Fibroblast of mammary gland (primary cell): ENCODE measurements around the gene KCNT1.

Experiments used
- DNase-seq: peaks from one replicate; pipeline ENCODE4 v3.0.0-alpha.2; 2010; ENCODE audit warnings: low read depth
- H3K4me3 ChIP-seq: 2 replicates; pipeline ENCODE4 v1.5.1; 2011; ENCODE audit warnings: low read depth, mild to moderate bottlenecking, low read length, moderate library complexity; ENCODE audit not compliant: control insufficient read depth
- CTCF ChIP-seq: conservative IDR thresholded peaks from 2 replicates; pipeline ENCODE4 v1.5.1; 2011; ENCODE audit warnings: low read depth, low read length, inconsistent platforms; ENCODE audit not compliant: control insufficient read depth, insufficient read depth

The KCNT1 gene

GRCh38 chr9:135673941-135674340, 28.0 kb upstream of the KCNT1 start:
- no peak for TF ChIP-seq CTCF
- DNase-seq = no peak
- no peak overlapping the region for H3K4me3 ChIP-seq

- TF ChIP-seq CTCF = no peak
- H3K4me3 ChIP-seq = no peak overlapping the region
- DNase-seq = no peak
Observed at GRCh38 chr9:135674977-135675376, 27.0 kb upstream of the KCNT1 start.

GRCh38 chr9:135676891-135677290, 25.1 kb upstream of the KCNT1 start:
- H3K4me3 ChIP-seq = no peak overlapping the region
- no peak for DNase-seq
- no peak for TF ChIP-seq CTCF

- TF ChIP-seq CTCF = no peak
- DNase-seq = no peak
Observed at GRCh38 chr9:135677641-135678168, 24.3 kb upstream of the KCNT1 start.

GRCh38 chr9:135678236-135679017, 23.6 kb upstream of the KCNT1 start:
- H3K4me3 ChIP-seq = no peak overlapping the region
- no peak for TF ChIP-seq CTCF
- DNase-seq = no peak

More at GRCh38 chr9:135677641-135678168, 24.3 kb upstream of the KCNT1 start:
- no peak overlapping the region for H3K4me3 ChIP-seq

GRCh38 chr9:135680056-135680455, 21.9 kb upstream of the KCNT1 start:
- no peak for DNase-seq

More at GRCh38 chr9:135680056-135680455, 21.9 kb upstream of the KCNT1 start:
- no peak overlapping the region for H3K4me3 ChIP-seq
- TF ChIP-seq CTCF = no peak
